Fibroblast of skin of back (primary cell): ENCODE results near the gene KRT78.
"Not testable (repeated sequence)": the region's sequence is repeated elsewhere in the genome, so short reads cannot be mapped to it uniquely, and the experiment has no call there.

ENCODE experiments used
- DNase-seq: peaks from one replicate; pipeline ENCODE4 v3.0.0-alpha.2; 2013

The KRT78 gene

GRCh38 chr12:52871291-52872039, 22.7 kb upstream of the KRT78 start:
- peak; percentile 97 for DNase-seq

- DNase-seq = peak; percentile 48
These were observed 21.8 kb upstream of the KRT78 start for GRCh38 chr12:52870361-52871290.

GRCh38 chr12:52867642-52868041, 18.8 kb upstream of the KRT78 start:
- DNase-seq = no peak

GRCh38 chr12:52867152-52867551, 18.4 kb upstream of the KRT78 start:
- no peak for DNase-seq

GRCh38 chr12:52865090-52865944, 16.5 kb upstream of the KRT78 start:
- peak; percentile 67 for DNase-seq

GRCh38 chr12:52862023-52862422, 13.2 kb upstream of the KRT78 start:
- no peak for DNase-seq

- no peak for DNase-seq
These were observed 12.7 kb upstream of the KRT78 start for GRCh38 chr12:52861511-52861910.

GRCh38 chr12:52860102-52860823, 11.5 kb upstream of the KRT78 start:
- DNase-seq = peak; percentile 71

- DNase-seq = no peak
These were observed 8.7 kb upstream of the KRT78 start for GRCh38 chr12:52857500-52857899.

- DNase-seq = no peak
These were observed 8.0 kb upstream of the KRT78 start for GRCh38 chr12:52856787-52857186.

- DNase-seq = not testable (repeated sequence)
These were observed 7.3 kb upstream of the KRT78 start for GRCh38 chr12:52856077-52856476.

- no peak for DNase-seq
These were observed 3.0 kb upstream of the KRT78 start for GRCh38 chr12:52851787-52852186.

- DNase-seq = no peak
These were observed 1.9 kb upstream of the KRT78 start for GRCh38 chr12:52850681-52851080.

GRCh38 chr12:52849511-52849910, 717 bp upstream of the KRT78 start:
- DNase-seq = no peak

- DNase-seq = peak; percentile 54
These were observed 1.3 kb downstream of the KRT78 start for GRCh38 chr12:52847335-52848102.

- DNase-seq = no peak
These were observed 2.3 kb downstream of the KRT78 start for GRCh38 chr12:52846356-52846970.

GRCh38 chr12:52845946-52846345, 2.8 kb downstream of the KRT78 start:
- no peak for DNase-seq

- no peak for DNase-seq
These were observed 4.4 kb downstream of the KRT78 start for GRCh38 chr12:52844386-52844785.

- no peak for DNase-seq
These were observed 9.2 kb downstream of the KRT78 start for GRCh38 chr12:52839436-52840105.
